Smooth muscle cell of bladder (primary cell): ENCODE results near the gene PLPPR4. TPM values are rescaled to one million over a fixed set of nuclear protein-coding genes. Genes with fewer than 3 reads are reported as not detected.

Experiments
- total RNA-seq: library from RNA; depleted of rRNA; stranded (reverse); fragments of >200 nt; gene quantifications from 2 replicates; pipeline ENCODE4 v1.2.3, GENCODE V29; 2014

PLPPR4 gene, protein sequence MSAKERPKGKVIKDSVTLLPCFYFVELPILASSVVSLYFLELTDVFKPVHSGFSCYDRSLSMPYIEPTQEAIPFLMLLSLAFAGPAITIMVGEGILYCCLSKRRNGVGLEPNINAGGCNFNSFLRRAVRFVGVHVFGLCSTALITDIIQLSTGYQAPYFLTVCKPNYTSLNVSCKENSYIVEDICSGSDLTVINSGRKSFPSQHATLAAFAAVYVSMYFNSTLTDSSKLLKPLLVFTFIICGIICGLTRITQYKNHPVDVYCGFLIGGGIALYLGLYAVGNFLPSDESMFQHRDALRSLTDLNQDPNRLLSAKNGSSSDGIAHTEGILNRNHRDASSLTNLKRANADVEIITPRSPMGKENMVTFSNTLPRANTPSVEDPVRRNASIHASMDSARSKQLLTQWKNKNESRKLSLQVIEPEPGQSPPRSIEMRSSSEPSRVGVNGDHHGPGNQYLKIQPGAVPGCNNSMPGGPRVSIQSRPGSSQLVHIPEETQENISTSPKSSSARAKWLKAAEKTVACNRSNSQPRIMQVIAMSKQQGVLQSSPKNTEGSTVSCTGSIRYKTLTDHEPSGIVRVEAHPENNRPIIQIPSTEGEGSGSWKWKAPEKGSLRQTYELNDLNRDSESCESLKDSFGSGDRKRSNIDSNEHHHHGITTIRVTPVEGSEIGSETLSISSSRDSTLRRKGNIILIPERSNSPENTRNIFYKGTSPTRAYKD
- 0.43 and 0.74 TPM in 2 replicates for total RNA-seq

DNA sequence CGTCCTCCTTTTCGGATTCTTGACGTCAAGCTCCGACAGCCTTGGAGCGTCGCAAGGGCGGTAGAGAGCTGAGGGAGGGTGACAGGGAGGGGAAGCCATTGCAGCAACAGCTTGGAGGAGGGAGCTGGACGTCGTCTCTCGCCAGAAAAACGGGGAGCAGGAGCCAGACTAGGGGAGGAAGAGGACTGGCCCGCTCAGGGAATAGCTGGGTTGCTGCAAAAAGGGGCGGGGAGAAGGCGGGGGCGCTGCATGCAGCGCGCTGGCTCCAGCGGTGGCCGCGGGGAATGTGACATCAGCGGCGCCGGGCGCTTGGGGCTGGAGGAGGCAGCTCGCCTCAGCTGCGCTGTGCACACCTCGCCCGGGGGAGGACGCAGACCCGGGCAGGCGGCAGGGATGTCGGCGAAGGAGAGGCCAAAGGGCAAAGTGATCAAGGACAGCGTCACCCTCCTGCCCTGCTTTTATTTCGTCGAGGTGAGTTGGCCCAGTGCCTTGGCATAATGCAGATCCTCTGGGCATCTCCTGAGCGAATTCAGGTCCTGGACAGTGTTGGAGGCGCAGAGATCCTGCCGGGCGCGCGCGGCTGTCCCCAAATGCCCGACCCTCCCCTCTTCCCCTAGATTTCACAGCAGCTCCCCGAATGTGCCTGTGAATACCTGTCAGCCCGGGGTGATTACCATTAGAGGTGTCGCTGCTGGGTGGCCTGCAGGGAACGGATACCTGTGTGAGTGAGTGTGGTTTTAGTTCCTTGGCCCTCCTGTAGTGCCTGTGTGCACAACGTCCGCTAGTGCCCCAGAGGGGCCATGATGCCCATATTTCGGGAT lies at the start of gene PLPPR4:
TSS of gene PLPPR4 (plus strand) at position 292 of the 821 bp plus-strand sequence. CDS start at position 394, 102 bp downstream.

